Muscle of back (tissue), 11 donors: ENCODE data around the gene RNF145. TPM values are rescaled to one million over a fixed set of nuclear protein-coding genes. Genes with fewer than 3 reads are reported as not detected.
A peak's percentile ranks its signal among the peaks of the same experiment; 100 is the strongest.
"Not testable (repeated sequence)": the region's sequence is repeated elsewhere in the genome, so short reads cannot be mapped to it uniquely, and the experiment has no call there.

Experiments
- DNase-seq, 3 donors: peaks; one replicate each; pipeline versions ENCODE4 v3.0.0 to v3.0.0-alpha.2; 2013
- polyA plus RNA-seq, 10 donors: library from polyadenylated mRNA; unstranded; fragments of 120-200 nt; gene quantifications; one replicate each; pipeline ENCODE4 v1.2.1, GENCODE V29; 2013; ENCODE audit not compliant: insufficient read length in 10 of 10

RNF145 gene
- polyA plus RNA-seq, 10 donors: 34.1 to 60.3 (median 41.9) TPM

GRCh38 chr5:159161361-159162214 is 47.8 kb downstream of the RNF145 start:
- DNase-seq: no peak

- DNase-seq: not testable (repeated sequence)
These were observed 50.7 kb downstream of the RNF145 start for GRCh38 chr5:159158553-159159091.

- DNase-seq: no peak
These were observed 51.8 kb downstream of the RNF145 start for GRCh38 chr5:159157552-159157951.

GRCh38 chr5:159156426-159157238 is 52.7 kb downstream of the RNF145 start:
- peak; percentile 69 to 82 (median 77) for DNase-seq

- no peak for DNase-seq
These were observed 53.4 kb downstream of the RNF145 start for GRCh38 chr5:159155960-159156359.

- DNase-seq: no peak
These were observed 56.5 kb downstream of the RNF145 start for GRCh38 chr5:159152876-159153275.

GRCh38 chr5:159149085-159149484 is 60.3 kb downstream of the RNF145 start:
- no peak for DNase-seq

GRCh38 chr5:159147976-159148375 is 61.4 kb downstream of the RNF145 start:
- DNase-seq: no peak

- DNase-seq: no peak
These were observed 62.5 kb downstream of the RNF145 start for GRCh38 chr5:159146839-159147238.

GRCh38 chr5:159145160-159145559 is 64.2 kb downstream of the RNF145 start:
- not testable (repeated sequence) for DNase-seq

- DNase-seq: no peak
These were observed 69.6 kb downstream of the RNF145 start for GRCh38 chr5:159139802-159140201.

- DNase-seq: peak in 1 of 3 donors; percentile 36
These were observed 73.3 kb downstream of the RNF145 start for GRCh38 chr5:159135896-159136531.

- peak; percentile 49 to 80 (median 60) for DNase-seq
These were observed 76.2 kb downstream of the RNF145 start for GRCh38 chr5:159133041-159133741.

GRCh38 chr5:159132429-159133040 is 76.8 kb downstream of the RNF145 start:
- DNase-seq: no peak

GRCh38 chr5:159131951-159132350 is 77.4 kb downstream of the RNF145 start:
- DNase-seq: no peak

GRCh38 chr5:159130871-159131270 is 78.5 kb downstream of the RNF145 start:
- DNase-seq: peak in 2 of 3 donors; percentile 38 to 73

GRCh38 chr5:159128070-159128541 is 81.2 kb downstream of the RNF145 start:
- DNase-seq: no peak

- no peak for DNase-seq
These were observed 85.7 kb downstream of the RNF145 start for GRCh38 chr5:159123700-159124099.

- DNase-seq: no peak
These were observed 86.2 kb downstream of the RNF145 start for GRCh38 chr5:159123189-159123588.

- DNase-seq: no peak
These were observed 88.3 kb downstream of the RNF145 start for GRCh38 chr5:159121061-159121460.

- DNase-seq: no peak
These were observed 88.9 kb downstream of the RNF145 start for GRCh38 chr5:159120446-159120845.
